Esophagus muscularis mucosa (tissue), 3 donors: Measurements from ENCODE around the gene PITPNM3.

Source experiments
- POLR2A ChIP-seq: fragments of 450-650 bp; IDR thresholded peaks from one replicate; pipeline ENCODE4 v1.6.1; 2017; ENCODE audit warnings: antibody characterized with exemption, moderate library complexity, mild to moderate bottlenecking, low read depth
- TF ChIP-seq, protein P1 (sequence below), 3 experiments: fragments of 200-600 bp in 2 of 3; fragments of 450-650 bp in 1 of 3; sonication (generic) in 2 of 3; IDR thresholded peaks; one replicate each; pipeline ENCODE4 v1.5.1; 2017 to 2019; ENCODE audit warnings: antibody characterized with exemption in 3 of 3, mild to moderate bottlenecking in 2 of 3, moderate library complexity in 1 of 3

GRCh38 chr17:6509031-6509771, 47.2 kb downstream of the PITPNM3 start:
- no peak for TF ChIP-seq POLR2A
- TF ChIP-seq, protein P1, sequence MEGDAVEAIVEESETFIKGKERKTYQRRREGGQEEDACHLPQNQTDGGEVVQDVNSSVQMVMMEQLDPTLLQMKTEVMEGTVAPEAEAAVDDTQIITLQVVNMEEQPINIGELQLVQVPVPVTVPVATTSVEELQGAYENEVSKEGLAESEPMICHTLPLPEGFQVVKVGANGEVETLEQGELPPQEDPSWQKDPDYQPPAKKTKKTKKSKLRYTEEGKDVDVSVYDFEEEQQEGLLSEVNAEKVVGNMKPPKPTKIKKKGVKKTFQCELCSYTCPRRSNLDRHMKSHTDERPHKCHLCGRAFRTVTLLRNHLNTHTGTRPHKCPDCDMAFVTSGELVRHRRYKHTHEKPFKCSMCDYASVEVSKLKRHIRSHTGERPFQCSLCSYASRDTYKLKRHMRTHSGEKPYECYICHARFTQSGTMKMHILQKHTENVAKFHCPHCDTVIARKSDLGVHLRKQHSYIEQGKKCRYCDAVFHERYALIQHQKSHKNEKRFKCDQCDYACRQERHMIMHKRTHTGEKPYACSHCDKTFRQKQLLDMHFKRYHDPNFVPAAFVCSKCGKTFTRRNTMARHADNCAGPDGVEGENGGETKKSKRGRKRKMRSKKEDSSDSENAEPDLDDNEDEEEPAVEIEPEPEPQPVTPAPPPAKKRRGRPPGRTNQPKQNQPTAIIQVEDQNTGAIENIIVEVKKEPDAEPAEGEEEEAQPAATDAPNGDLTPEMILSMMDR (IDR thresholded peaks at IDR 0.05), result no peak
